HepG2 (cell line): Measurements from ENCODE around the gene COL4A2. TPM values are rescaled to one million over a fixed set of nuclear protein-coding genes. Genes with fewer than 3 reads are reported as not detected.

Experiments used
- ATAC-seq: fragments of 200-7000 bp; cut with Tn5 transposase; 3 replicates; pipeline ENCODE4 v1.9.1; 2020; ENCODE audit warnings: mild to moderate bottlenecking, moderate library complexity
- BruUV-seq: library from RNA; stranded (reverse); fragments of 400-500 nt; replicated peaks from 2 replicates; lab custom pipeline; 2021; lab: Mats Ljungman, UMichigan
- CTCF ChIA-PET: fragments of 300-600 bp; formaldehyde crosslinking; extraction: SDS; loops from one replicate; lab custom pipeline; 2021; ENCODE audit warnings: low total read pairs, inconsistent platforms, low intra/inter-chr PET ratio; lab: Yijun Ruan, JAX
- POLR2A ChIA-PET: fragments of 350-600 bp; sonication (Branson Sonifier 250); formaldehyde crosslinking; loops from one replicate; lab custom pipeline; 2020; ENCODE audit warnings: antibody characterized with exemption, inconsistent platforms; lab: Yijun Ruan, JAX
- DNase-seq: peaks from one replicate; pipeline ENCODE4 v3.0.0-alpha.2; 2015; ENCODE audit warnings: low spot score
- FAIRE-seq: peaks from 3 replicates; lab custom pipeline; 2011; peaks lifted over from hg19 to GRCh38; lab: Jason Lieb, UNC
- H2AFZ ChIP-seq: one replicate; pipeline ENCODE4 v1.6.1; 2011; ENCODE audit warnings: low read length, inconsistent platforms
- H3K27ac ChIP-seq: fragments of 300-600 bp; 3 replicates; pipeline ENCODE4 v1.8.0; 2011; ENCODE audit warnings: mixed run types, mild to moderate bottlenecking, mixed read lengths, low read length, inconsistent platforms; ENCODE audit not compliant: insufficient read depth; ENCODE audit errors: extremely low read length
- H3K27me3 ChIP-seq, 2 experiments: fragments of 200-600 bp in 1 of 2; 2 replicates in 1 of 2; 3 replicates in 1 of 2; pipeline versions ENCODE4 v1.6.0 to v1.8.0; 2011; ENCODE audit warnings: low read length in 2 of 2, mild to moderate bottlenecking in 2 of 2, moderate library complexity in 2 of 2, inconsistent platforms in 1 of 2; ENCODE audit not compliant: insufficient read depth in 2 of 2, control insufficient read depth in 1 of 2
- H3K36me3 ChIP-seq, 2 experiments: fragments of 200-600 bp in 1 of 2; replicated peaks in 1 of 2; 2 replicates in 1 of 2; 3 replicates in 1 of 2; pipeline versions ENCODE4 v1.5.1 to v1.8.0; 2011; ENCODE audit warnings: low read length in 2 of 2, inconsistent platforms in 1 of 2; ENCODE audit not compliant: insufficient read depth in 2 of 2, control insufficient read depth in 1 of 2
- H3K4me1 ChIP-seq: 2 replicates; pipeline ENCODE4 v1.5.1; 2012; ENCODE audit warnings: low read length, inconsistent platforms; ENCODE audit not compliant: insufficient read depth
- H3K4me2 ChIP-seq: 2 replicates; pipeline ENCODE4 v1.6.0; 2011; ENCODE audit warnings: low read depth, low read length, inconsistent platforms
- H3K4me3 ChIP-seq, 3 experiments: fragments of 200-600 bp in 1 of 3; sonication (generic), shearing (Covaris generic) in 1 of 3; replicated peaks in 1 of 3; 2 replicates each; pipeline ENCODE4 v1.5.1; 2011 to 2016; ENCODE audit warnings: low read length in 3 of 3, inconsistent platforms in 2 of 3, low read depth in 2 of 3, mild to moderate bottlenecking in 2 of 3, control low read depth in 1 of 3, mixed read lengths in 1 of 3; ENCODE audit not compliant: insufficient read depth in 1 of 3
- H3K79me2 ChIP-seq: one replicate; pipeline ENCODE4 v1.6.1; 2011; ENCODE audit warnings: low read length, inconsistent platforms; ENCODE audit not compliant: insufficient read depth
- H3K9ac ChIP-seq: 2 replicates; pipeline ENCODE4 v1.6.0; 2011; ENCODE audit warnings: mild to moderate bottlenecking, low read depth, low read length, inconsistent platforms; ENCODE audit not compliant: insufficient read depth
- H3K9me3 ChIP-seq: 2 replicates; pipeline ENCODE4 v1.5.1; 2012; ENCODE audit warnings: mild to moderate bottlenecking, low read length
- H4K20me1 ChIP-seq: 2 replicates; pipeline ENCODE4 v1.6.0; 2011; ENCODE audit warnings: inconsistent platforms, mild to moderate bottlenecking, low read length, moderate library complexity; ENCODE audit not compliant: insufficient read depth
- HMG20A ChIP-seq: IDR thresholded peaks from 2 replicates; pipeline ENCODE4 v1.6.1; 2016; ENCODE audit warnings: borderline replicate concordance
- NFIB ChIP-seq: sonication (generic); formaldehyde crosslinking; IDR thresholded peaks from 2 replicates; pipeline ENCODE4 v1.9.0; 2021; ENCODE audit warnings: missing genetic modification reagents, mild to moderate bottlenecking, borderline replicate concordance
- SOX6 ChIP-seq, 2 experiments: fragments of 450-650 bp in 1 of 2; sonication (generic) in 1 of 2; formaldehyde crosslinking in 1 of 2; IDR thresholded peaks; 2 replicates each; pipeline versions ENCODE4 v1.4.0 to v1.6.1; 2017 to 2020; ENCODE audit warnings: antibody characterized with exemption in 1 of 2, mild to moderate bottlenecking in 1 of 2, missing genetic modification reagents in 1 of 2
- ZEB1 ChIP-seq: IDR thresholded peaks from 2 replicates; pipeline ENCODE4 v1.6.1; 2012; ENCODE audit warnings: mild to moderate bottlenecking, low read depth, inconsistent platforms; ENCODE audit not compliant: insufficient replicate concordance
- ZNF24 ChIP-seq: fragments of 450-650 bp; IDR thresholded peaks from 2 replicates; pipeline ENCODE4 v1.6.1; 2017; ENCODE audit warnings: antibody characterized with exemption, mild to moderate bottlenecking
- ZNF713 ChIP-seq: sonication (generic); formaldehyde crosslinking; IDR thresholded peaks from 2 replicates; pipeline ENCODE4 v1.4.0; 2020; ENCODE audit warnings: mild to moderate bottlenecking, missing genetic modification reagents
- WGBS: methylation state at CpG from one replicate; pipeline ENCODE4 v1.1.6; 2017; ENCODE audit warnings: low lambda C conversion rate; 5-methylcytosine and 5-hydroxymethylcytosine counted together
- in situ Hi-C: cut with HindIII; loops from 2 replicates; pipeline ENCODE4 v1.10.0; 2017; ENCODE audit warnings: low pct_unique_long_range_greater_than_20kb; ENCODE audit not compliant: extremely low pct_ligation_motif_present
- intact Hi-C: fragments of 100-400 bp; cut with micrococcal nuclease; formaldehyde crosslinking; loops from one replicate; pipeline ENCODE4 v1.10.0; 2022; ENCODE audit not compliant: unreplicated experiment
- polyA plus RNA-seq, 8 experiments: library from polyadenylated mRNA; depleted of rRNA in 3 of 8; stranded (reverse) in 7 of 8; unstranded in 1 of 8; fragments of >200 nt; fragmentation: Illumina TruSeq in 4 of 8; extraction: Trizol in 4 of 8; gene quantifications; 2 replicates each; pipeline versions ENCODE4 v1.2.1 to v1.2.3, GENCODE V29; 2011 to 2016; ENCODE audit warnings: low read depth in 4 of 8, missing spikeins in 1 of 8, mixed read lengths in 1 of 8; ENCODE audit not compliant: insufficient read depth in 1 of 8
- total RNA-seq, 5 experiments: library from RNA; depleted of rRNA; stranded (reverse); fragments of >200 nt; fragmentation: Illumina TruSeq; extraction: Trizol; gene quantifications; 2 replicates each; pipeline ENCODE4 v1.2.3, GENCODE V29; 2016; ENCODE audit warnings: low read depth in 1 of 5
- TF ChIP-seq, protein P1 (sequence below): IDR thresholded peaks from 2 replicates; pipeline ENCODE4 v1.4.0; 2020; ENCODE audit warnings: mild to moderate bottlenecking, missing genetic modification reagents
- TF ChIP-seq, protein P2 (sequence below): sonication (generic); formaldehyde crosslinking; IDR thresholded peaks from 2 replicates; pipeline ENCODE4 v1.5.0; 2020; ENCODE audit warnings: mild to moderate bottlenecking, missing genetic modification reagents, moderate library complexity
- TF ChIP-seq, protein P3 (sequence below): sonication (generic); formaldehyde crosslinking; IDR thresholded peaks from 2 replicates; pipeline ENCODE4 v1.8.1; 2023; ENCODE audit warnings: mild to moderate bottlenecking, missing genetic modification reagents, borderline replicate concordance
- TF ChIP-seq, protein P4 (sequence below): conservative IDR thresholded peaks from 2 replicates; pipeline ENCODE4 v1.6.1; 2018; ENCODE audit warnings: missing genetic modification reagents
- TF ChIP-seq, protein P5 (sequence below): sonication (generic); formaldehyde crosslinking; IDR thresholded peaks from 2 replicates; pipeline ENCODE4 v1.4.0; 2020; ENCODE audit warnings: missing genetic modification reagents

COL4A2 gene
- total and polyA plus RNA-seq, 2 of the 13 experiments (the other 11 are each of a cell fraction or from before 2014, with no cell fraction given), result 0.22 to 1.9 TPM

DNA sequence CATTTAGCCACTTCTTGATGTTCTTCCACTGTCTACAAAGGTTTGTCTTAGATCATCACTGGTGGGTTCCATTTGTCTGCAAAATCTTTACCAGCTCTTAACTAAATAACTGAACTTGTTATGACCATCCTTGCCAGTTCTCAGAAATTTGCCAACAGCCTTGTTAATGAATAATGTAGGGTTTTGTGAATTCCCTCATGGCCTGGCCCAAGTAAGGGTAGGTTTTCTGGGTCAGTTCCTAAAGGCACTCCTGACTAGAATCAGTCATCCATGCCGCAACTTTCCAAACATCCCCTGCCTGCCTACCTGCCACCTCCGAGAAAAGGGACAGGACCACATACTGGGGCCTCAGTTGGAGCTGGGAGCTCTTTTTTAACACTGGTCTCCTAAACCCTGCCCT lies 4.1 kb upstream of the COL4A2 start:
- no peak for DNase-seq
- no TSS peak for BruUV-seq
- no peaks in the 10 kb centered on the region for H3K9me3 ChIP-seq
- POLR2A ChIA-PET, result no interaction called here
- no peaks in the 10 kb centered on the region for H4K20me1 ChIP-seq
- H2AFZ ChIP-seq, result no peak overlapping the region
- H3K79me2 ChIP-seq, result no peaks in the 10 kb centered on the region
- H3K4me3 ChIP-seq, result no peak overlapping the region
- peaks cover 7 to 54% of the 10 kb centered on the region in 2 experiments for H3K27me3 ChIP-seq
- H3K27ac ChIP-seq, result no peak overlapping the region
- no peak for ATAC-seq
- CTCF ChIA-PET, result no interaction called here
- WGBS, result 7% methylated on average over 2 of the region's 2 CpGs
- no peaks in the 10 kb centered on the region for H3K4me1 ChIP-seq
- no peak overlapping the region for H3K9ac ChIP-seq
- no peaks in the 10 kb centered on the region for H3K36me3 ChIP-seq
- FAIRE-seq, result no peak
- H3K4me2 ChIP-seq, result no peak overlapping the region
- intact Hi-C loops, result no loop called here
- in situ Hi-C loops, result no loop called here
- TF ChIP-seq ZNF24 (no peak), SOX6 (IDR thresholded peaks at IDR 0.05) (no peak), SOX6 (CRISPR knock-in tag; IDR thresholded peaks at IDR 0.05) (no peak), HMG20A (CRISPR knock-in tag) (no peak), ZEB1 (no peak), ZNF713 (no peak), NFIB (CRISPR knock-in tag) (no peak)
- TF ChIP-seq, protein P1, sequence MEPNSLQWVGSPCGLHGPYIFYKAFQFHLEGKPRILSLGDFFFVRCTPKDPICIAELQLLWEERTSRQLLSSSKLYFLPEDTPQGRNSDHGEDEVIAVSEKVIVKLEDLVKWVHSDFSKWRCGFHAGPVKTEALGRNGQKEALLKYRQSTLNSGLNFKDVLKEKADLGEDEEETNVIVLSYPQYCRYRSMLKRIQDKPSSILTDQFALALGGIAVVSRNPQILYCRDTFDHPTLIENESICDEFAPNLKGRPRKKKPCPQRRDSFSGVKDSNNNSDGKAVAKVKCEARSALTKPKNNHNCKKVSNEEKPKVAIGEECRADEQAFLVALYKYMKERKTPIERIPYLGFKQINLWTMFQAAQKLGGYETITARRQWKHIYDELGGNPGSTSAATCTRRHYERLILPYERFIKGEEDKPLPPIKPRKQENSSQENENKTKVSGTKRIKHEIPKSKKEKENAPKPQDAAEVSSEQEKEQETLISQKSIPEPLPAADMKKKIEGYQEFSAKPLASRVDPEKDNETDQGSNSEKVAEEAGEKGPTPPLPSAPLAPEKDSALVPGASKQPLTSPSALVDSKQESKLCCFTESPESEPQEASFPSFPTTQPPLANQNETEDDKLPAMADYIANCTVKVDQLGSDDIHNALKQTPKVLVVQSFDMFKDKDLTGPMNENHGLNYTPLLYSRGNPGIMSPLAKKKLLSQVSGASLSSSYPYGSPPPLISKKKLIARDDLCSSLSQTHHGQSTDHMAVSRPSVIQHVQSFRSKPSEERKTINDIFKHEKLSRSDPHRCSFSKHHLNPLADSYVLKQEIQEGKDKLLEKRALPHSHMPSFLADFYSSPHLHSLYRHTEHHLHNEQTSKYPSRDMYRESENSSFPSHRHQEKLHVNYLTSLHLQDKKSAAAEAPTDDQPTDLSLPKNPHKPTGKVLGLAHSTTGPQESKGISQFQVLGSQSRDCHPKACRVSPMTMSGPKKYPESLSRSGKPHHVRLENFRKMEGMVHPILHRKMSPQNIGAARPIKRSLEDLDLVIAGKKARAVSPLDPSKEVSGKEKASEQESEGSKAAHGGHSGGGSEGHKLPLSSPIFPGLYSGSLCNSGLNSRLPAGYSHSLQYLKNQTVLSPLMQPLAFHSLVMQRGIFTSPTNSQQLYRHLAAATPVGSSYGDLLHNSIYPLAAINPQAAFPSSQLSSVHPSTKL (CRISPR knock-in tag), result no peak
- TF ChIP-seq, protein P2, sequence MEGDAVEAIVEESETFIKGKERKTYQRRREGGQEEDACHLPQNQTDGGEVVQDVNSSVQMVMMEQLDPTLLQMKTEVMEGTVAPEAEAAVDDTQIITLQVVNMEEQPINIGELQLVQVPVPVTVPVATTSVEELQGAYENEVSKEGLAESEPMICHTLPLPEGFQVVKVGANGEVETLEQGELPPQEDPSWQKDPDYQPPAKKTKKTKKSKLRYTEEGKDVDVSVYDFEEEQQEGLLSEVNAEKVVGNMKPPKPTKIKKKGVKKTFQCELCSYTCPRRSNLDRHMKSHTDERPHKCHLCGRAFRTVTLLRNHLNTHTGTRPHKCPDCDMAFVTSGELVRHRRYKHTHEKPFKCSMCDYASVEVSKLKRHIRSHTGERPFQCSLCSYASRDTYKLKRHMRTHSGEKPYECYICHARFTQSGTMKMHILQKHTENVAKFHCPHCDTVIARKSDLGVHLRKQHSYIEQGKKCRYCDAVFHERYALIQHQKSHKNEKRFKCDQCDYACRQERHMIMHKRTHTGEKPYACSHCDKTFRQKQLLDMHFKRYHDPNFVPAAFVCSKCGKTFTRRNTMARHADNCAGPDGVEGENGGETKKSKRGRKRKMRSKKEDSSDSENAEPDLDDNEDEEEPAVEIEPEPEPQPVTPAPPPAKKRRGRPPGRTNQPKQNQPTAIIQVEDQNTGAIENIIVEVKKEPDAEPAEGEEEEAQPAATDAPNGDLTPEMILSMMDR (CRISPR knock-in tag), result no peak
- TF ChIP-seq, protein P3, sequence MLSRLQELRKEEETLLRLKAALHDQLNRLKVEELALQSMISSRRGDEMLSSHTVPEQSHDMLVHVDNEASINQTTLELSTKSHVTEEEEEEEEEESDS (CRISPR knock-in tag), result no peak
- TF ChIP-seq, protein P4, sequence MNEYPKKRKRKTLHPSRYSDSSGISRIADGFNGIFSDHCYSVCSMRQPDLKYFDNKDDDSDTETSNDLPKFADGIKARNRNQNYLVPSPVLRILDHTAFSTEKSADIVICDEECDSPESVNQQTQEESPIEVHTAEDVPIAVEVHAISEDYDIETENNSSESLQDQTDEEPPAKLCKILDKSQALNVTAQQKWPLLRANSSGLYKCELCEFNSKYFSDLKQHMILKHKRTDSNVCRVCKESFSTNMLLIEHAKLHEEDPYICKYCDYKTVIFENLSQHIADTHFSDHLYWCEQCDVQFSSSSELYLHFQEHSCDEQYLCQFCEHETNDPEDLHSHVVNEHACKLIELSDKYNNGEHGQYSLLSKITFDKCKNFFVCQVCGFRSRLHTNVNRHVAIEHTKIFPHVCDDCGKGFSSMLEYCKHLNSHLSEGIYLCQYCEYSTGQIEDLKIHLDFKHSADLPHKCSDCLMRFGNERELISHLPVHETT (CRISPR knock-in tag), result no peak
- TF ChIP-seq, protein P5, sequence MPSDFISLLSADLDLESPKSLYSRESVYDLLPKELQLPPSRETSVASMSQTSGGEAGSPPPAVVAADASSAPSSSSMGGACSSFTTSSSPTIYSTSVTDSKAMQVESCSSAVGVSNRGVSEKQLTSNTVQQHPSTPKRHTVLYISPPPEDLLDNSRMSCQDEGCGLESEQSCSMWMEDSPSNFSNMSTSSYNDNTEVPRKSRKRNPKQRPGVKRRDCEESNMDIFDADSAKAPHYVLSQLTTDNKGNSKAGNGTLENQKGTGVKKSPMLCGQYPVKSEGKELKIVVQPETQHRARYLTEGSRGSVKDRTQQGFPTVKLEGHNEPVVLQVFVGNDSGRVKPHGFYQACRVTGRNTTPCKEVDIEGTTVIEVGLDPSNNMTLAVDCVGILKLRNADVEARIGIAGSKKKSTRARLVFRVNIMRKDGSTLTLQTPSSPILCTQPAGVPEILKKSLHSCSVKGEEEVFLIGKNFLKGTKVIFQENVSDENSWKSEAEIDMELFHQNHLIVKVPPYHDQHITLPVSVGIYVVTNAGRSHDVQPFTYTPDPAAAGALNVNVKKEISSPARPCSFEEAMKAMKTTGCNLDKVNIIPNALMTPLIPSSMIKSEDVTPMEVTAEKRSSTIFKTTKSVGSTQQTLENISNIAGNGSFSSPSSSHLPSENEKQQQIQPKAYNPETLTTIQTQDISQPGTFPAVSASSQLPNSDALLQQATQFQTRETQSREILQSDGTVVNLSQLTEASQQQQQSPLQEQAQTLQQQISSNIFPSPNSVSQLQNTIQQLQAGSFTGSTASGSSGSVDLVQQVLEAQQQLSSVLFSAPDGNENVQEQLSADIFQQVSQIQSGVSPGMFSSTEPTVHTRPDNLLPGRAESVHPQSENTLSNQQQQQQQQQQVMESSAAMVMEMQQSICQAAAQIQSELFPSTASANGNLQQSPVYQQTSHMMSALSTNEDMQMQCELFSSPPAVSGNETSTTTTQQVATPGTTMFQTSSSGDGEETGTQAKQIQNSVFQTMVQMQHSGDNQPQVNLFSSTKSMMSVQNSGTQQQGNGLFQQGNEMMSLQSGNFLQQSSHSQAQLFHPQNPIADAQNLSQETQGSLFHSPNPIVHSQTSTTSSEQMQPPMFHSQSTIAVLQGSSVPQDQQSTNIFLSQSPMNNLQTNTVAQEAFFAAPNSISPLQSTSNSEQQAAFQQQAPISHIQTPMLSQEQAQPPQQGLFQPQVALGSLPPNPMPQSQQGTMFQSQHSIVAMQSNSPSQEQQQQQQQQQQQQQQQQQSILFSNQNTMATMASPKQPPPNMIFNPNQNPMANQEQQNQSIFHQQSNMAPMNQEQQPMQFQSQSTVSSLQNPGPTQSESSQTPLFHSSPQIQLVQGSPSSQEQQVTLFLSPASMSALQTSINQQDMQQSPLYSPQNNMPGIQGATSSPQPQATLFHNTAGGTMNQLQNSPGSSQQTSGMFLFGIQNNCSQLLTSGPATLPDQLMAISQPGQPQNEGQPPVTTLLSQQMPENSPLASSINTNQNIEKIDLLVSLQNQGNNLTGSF (CRISPR knock-in tag), result no peak
